ENCODE measurements around the gene NTRK2. TPM values are rescaled to one million over a fixed set of nuclear protein-coding genes. Genes with fewer than 3 reads are reported as not detected.

NTRK2 gene
- total RNA-seq, 1 donor from 2014 or later = 3.8 TPM

GRCh38 chr9:84759300-84759750, 89.8 kb downstream of the NTRK2 start:
- Histone ChIP-seq H3K27me3 (ENCODE audit: low read depth) (peaks cover 3% of the 10 kb centered on the region), H3K9me3 (replicated peaks) (no peaks in the 10 kb centered on the region), H3K4me1 (peaks cover 11% of the 10 kb centered on the region), H3K4me3 (no peak overlapping the region), H3K27ac (replicated peaks) (no peak overlapping the region), H3K36me3 (no peaks in the 10 kb centered on the region)
- no peak for TF ChIP-seq CTCF (IDR thresholded peaks at IDR 0.05; ENCODE audit: borderline replicate concordance)
- intact Hi-C loops (cut with micrococcal nuclease) = no loop called here
- no peak for DNase-seq

GRCh38 chr9:84759804-84760203, 90.3 kb downstream of the NTRK2 start:
- peaks cover 3% of the 10 kb centered on the region for H3K27me3 ChIP-seq (ENCODE audit: low read depth)
- no peak overlapping the region for H3K4me3 ChIP-seq
- intact Hi-C loops (cut with micrococcal nuclease) = no loop called here
- peaks cover 11% of the 10 kb centered on the region for H3K4me1 ChIP-seq
- H3K27ac ChIP-seq (replicated peaks) = no peak overlapping the region
- H3K36me3 ChIP-seq = no peaks in the 10 kb centered on the region
- H3K9me3 ChIP-seq (replicated peaks) = no peaks in the 10 kb centered on the region
- no peak for DNase-seq
- TF ChIP-seq CTCF (IDR thresholded peaks at IDR 0.05; ENCODE audit: borderline replicate concordance) = no peak

GRCh38 chr9:84761137-84761808, 91.7 kb downstream of the NTRK2 start:
- intact Hi-C loops (cut with micrococcal nuclease) = no loop called here
- Histone ChIP-seq H3K36me3 (no peaks in the 10 kb centered on the region), H3K4me1 (peaks cover 5% of the 10 kb centered on the region), H3K27me3 (ENCODE audit: low read depth) (peaks cover 3% of the 10 kb centered on the region), H3K27ac (replicated peaks) (no peak overlapping the region), H3K4me3 (no peak overlapping the region), H3K9me3 (replicated peaks) (no peaks in the 10 kb centered on the region)
- TF ChIP-seq CTCF (IDR thresholded peaks at IDR 0.05; ENCODE audit: borderline replicate concordance) = no peak
- no peak for DNase-seq

- Histone ChIP-seq H3K27me3 (ENCODE audit: low read depth) (peaks cover 11% of the 10 kb centered on the region), H3K4me1 (no peaks in the 10 kb centered on the region), H3K9me3 (replicated peaks) (no peaks in the 10 kb centered on the region), H3K4me3 (no peak overlapping the region), H3K27ac (replicated peaks) (no peak overlapping the region), H3K36me3 (no peaks in the 10 kb centered on the region)
- no peak for TF ChIP-seq CTCF (IDR thresholded peaks at IDR 0.05; ENCODE audit: borderline replicate concordance)
- intact Hi-C loops (cut with micrococcal nuclease) = no loop called here
- no peak for DNase-seq
These were observed 103.0 kb downstream of the NTRK2 start for GRCh38 chr9:84772511-84772910.

GRCh38 chr9:84773022-84773421, 103.5 kb downstream of the NTRK2 start:
- no peak for DNase-seq
- H3K27ac ChIP-seq (replicated peaks) = no peak overlapping the region
- no peak for TF ChIP-seq CTCF (IDR thresholded peaks at IDR 0.05; ENCODE audit: borderline replicate concordance)
- H3K4me3 ChIP-seq = no peak overlapping the region
- H3K9me3 ChIP-seq (replicated peaks) = no peaks in the 10 kb centered on the region
- no peaks in the 10 kb centered on the region for H3K4me1 ChIP-seq
- intact Hi-C loops (cut with micrococcal nuclease) = no loop called here
- H3K27me3 ChIP-seq (ENCODE audit: low read depth) = peaks cover 11% of the 10 kb centered on the region
- no peaks in the 10 kb centered on the region for H3K36me3 ChIP-seq

Measured in left ventricle myocardium inferior (tissue), 1 donor.